SKM-1 treated with dmso at 0.1 percent for 144 hours (cell line): ENCODE data around the gene ZDHHC14.

Experiments used
- DNase-seq: peaks from one replicate; lab custom pipeline; 2025; ENCODE audit not compliant: unreplicated experiment; lab: John Stamatoyannopoulos, UW

The ZDHHC14 gene

DNA sequence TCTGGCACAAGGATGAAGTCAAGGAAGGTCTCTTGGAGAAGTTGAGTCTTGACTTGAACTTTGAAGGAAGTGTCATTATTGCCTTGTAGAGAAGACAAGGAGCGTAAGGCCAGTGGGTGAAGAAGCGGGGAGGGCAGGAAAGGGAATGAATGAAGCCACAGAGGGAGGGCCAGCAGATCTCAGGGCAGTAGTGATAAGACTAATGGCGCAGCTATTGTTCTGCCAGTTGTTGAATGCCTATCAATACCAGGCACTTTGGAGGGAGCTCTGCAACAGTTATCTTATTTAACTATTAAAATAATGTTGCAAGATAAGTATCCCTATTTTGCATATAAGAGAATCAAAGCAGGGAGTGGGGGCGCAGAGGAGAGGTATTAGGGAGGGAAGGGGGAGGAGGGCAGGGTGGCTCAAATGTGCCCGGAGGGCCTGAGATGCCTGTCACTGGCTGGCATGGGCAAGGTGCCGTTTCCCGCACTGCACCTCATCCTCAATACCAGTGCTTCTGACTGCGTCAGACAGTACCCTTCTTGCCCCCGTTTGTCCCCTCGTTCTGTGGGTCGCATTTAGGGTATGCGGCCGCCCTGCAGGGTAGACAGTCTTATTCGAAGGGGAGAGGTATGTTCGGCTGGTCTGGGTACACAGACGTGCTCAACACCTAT lies 109.8 kb downstream of the ZDHHC14 start:
- no peak for DNase-seq

- no peak for DNase-seq
Measured at GRCh38 chr6:157491571-157492232, 110.7 kb downstream of the ZDHHC14 start.

GRCh38 chr6:157492249-157492648 lies 111.3 kb downstream of the ZDHHC14 start:
- DNase-seq = no peak

GRCh38 chr6:157492741-157493140 lies 111.8 kb downstream of the ZDHHC14 start:
- no peak for DNase-seq

- DNase-seq = no peak
Measured at GRCh38 chr6:157493173-157493572, 112.2 kb downstream of the ZDHHC14 start.

- no peak for DNase-seq
Measured at GRCh38 chr6:157493576-157493975, 112.6 kb downstream of the ZDHHC14 start.

DNA sequence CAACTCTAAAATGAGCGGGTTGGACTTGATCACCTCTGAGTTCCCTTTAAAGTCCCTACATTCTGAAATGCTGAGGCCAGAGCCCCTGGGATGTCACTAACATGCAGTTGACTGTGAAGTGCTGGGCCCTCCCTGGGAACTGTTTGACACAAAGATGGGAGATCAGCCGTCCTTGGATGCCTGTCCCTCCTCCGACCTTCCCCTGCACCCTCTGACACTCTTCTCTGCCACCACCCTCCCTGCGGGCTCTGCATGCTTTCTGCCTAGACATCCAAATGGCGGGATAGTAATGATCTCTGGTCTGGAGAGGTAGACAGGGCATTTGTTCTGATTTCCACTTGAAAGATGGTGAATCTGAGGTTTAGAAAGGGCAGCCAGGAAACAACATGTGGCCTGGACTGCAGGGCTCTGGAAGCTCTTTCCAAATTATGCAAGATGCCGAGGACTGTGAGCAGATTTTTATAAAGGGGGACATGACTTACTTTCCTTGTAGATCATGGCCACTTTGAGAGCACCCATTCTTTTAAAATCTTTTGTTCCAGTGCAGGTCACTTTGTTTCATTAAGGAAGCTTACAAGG lies 113.2 kb downstream of the ZDHHC14 start:
- DNase-seq = no peak

DNA sequence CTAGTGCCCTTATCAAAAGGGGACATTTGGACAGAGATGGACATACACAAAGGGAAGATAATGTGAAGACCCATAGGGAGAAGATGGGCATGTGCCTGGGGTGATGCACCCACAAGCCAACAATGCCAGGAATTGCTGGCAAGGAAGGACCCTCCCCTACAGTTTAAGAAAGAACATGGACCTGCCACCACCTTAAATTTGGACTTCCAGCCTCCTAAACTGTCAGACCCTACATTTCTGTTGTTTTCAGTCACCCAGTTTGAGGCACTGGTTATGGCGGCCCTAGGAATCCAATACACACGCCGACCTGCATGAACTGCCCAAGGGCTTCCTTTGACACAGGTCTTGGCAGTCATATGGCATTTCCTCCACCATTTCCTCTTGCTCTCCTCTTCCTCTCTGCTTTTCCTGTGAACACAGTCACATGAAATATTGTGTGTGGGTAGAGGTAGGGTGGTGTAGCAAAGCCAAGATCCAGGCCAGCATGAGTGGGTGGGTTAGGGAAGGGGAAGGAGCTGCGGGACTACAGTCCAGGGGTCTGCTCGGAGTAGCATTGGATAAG lies 115.6 kb downstream of the ZDHHC14 start:
- DNase-seq = no peak

DNA sequence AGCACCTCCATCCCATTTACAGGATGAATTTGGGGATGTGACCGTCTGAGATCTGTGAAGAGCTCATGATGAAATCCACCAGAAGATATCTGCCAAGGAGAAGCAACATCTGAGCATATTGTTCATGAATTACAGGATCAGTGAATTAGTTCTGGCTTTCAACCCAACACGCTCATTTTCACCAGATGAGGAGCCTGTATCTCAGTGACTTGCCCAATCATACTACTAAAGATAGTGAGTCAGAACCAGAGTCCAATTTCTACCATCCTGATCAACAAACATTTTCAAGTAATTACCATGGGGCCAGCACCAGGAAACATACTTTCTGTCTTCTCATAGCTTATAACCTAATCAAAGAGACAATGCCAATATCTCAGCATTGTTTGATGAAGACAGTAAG lies 116.6 kb downstream of the ZDHHC14 start:
- no peak for DNase-seq

DNA sequence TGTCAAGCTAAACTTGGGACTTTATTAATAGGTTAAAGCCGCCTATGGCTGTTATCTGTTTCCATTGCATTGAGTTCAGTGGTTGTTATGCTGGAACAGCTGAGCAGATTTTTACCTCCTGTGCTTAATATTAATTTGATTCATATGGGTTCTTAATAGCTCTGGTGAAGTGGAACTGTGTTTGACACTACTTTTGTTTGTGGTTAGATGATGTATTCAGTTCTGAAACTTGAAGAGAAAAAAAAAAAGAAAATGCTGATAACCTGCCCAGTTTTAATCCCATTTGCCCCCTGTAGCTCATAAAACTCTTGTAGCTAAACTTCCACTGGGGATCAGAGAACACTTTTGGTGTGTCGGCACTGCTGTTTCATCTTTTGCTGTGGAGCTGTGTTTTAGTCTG lies 117.8 kb downstream of the ZDHHC14 start:
- no peak for DNase-seq

DNA sequence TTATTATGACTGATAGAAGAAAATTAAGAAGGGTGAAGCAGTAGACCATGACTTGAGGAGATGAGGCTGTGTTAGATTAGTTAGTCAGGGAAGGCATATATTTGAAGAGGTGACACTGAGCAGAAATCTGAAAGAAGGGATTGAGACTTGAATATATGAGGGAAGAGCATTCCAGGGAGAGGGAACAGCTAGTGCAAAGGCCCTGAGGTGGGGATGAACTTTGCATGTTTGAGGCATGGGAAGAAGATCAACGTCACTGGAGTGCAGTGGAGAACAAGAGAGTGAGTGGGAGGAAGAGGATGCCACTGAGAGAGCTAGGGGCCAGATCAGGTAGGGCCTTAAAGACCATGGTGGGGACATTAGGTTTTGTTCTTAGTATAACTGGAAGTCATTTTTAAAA lies 119.0 kb downstream of the ZDHHC14 start:
- no peak for DNase-seq

GRCh38 chr6:157503018-157503747 lies 122.2 kb downstream of the ZDHHC14 start:
- DNase-seq = peak; percentile 33

GRCh38 chr6:157505912-157506491 lies 125.0 kb downstream of the ZDHHC14 start:
- DNase-seq = no peak

GRCh38 chr6:157510323-157511188 lies 129.6 kb downstream of the ZDHHC14 start:
- DNase-seq = no peak

DNA sequence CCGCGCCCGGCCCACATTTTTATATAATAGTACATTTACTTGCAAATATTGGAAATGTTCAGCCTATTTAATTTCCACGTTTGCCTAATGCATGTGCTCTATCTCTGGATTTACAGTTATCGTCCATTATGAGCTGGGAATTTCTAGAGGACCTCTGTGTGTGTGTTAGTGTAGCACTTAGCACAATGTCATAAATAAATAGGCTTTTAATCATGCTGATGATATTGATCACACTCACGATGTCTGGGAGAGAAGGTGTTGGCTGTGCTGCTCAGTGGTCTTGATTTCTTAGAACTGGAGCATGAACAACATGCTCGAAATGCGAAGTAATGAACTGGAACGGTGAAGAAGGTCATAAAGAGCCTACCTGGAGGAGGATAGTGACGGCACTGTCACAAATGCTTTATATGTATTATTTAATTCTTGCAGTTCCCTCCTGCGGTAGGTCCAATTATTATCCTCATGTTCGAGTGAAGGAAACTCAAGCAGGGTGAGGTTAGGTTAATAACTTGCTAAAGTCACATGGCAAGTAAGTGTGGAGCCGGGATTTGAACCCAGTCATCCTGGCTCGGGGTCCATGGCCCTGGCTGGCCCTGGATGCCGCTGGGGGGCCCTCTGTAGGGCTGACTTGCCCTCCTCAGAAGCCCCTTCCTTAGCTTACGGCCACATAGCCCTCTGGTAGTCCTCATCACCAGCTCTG lies 130.8 kb downstream of the ZDHHC14 start:
- DNase-seq = no peak

- DNase-seq = no peak
Measured at GRCh38 chr6:157512382-157512682, 131.3 kb downstream of the ZDHHC14 start.

DNA sequence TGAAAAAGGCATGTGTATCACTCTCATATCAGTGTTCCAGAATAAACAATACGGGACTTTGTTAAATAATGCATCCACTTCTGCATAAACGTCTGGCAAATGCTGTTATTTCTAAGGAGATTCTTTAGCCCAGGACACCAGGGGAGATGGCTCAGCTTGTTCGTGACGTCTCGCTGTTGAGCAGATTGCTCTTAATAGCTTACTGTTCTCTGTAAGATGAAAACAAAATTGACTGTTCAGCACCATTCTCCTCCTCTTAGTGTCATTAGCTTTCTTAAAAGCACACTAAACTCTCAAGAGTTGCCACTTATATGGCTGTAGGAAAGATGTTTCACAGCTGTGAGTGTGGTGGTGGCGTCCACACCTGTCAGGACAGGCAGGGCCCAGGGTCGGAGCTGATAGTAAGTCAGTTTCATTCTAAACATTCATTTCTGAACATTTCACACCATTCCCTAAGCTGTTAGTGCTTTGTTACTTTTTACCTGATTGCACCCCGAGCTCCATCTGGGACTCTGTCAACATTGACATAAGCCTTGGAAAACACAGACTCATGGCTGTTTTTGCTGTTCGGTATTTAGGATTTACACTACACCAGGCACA lies 132.1 kb downstream of the ZDHHC14 start:
- DNase-seq = no peak

GRCh38 chr6:157513619-157514485 lies 132.9 kb downstream of the ZDHHC14 start:
- no peak for DNase-seq
